Heart right ventricle (tissue), 16 donors: ENCODE data around the gene PCP2. TPM values are rescaled to one million over a fixed set of nuclear protein-coding genes. Genes with fewer than 3 reads are reported as not detected.

ENCODE experiments used
- ATAC-seq, 8 donors: fragments of 200-7000 bp; cut with Tn5 transposase; one replicate each; pipeline ENCODE4 v1.9.1; 2020; ENCODE audit warnings: mild to moderate bottlenecking in 8 of 8, moderate library complexity in 8 of 8, moderate number of reproducible peaks in 1 of 8
- DNase-seq, 2 donors: peaks; one replicate each; pipeline ENCODE4 v3.0.0-alpha.2; 2020
- H3K27ac ChIP-seq, 10 donors: fragments of 200-600 bp; sonication (generic) in 2 of 10; one replicate each; pipeline versions ENCODE4 v1.5.0 to v1.8.0; 2020 to 2022; ENCODE audit warnings: mild to moderate bottlenecking in 3 of 10
- H3K27me3 ChIP-seq, 7 donors: fragments of 200-600 bp; one replicate each; pipeline ENCODE4 v1.8.0; 2021 to 2022; ENCODE audit warnings: mild to moderate bottlenecking in 2 of 7
- H3K36me3 ChIP-seq, 9 donors: fragments of 200-600 bp; sonication (generic) in 1 of 9; one replicate each; pipeline versions ENCODE4 v1.5.0 to v1.8.0; 2020 to 2022; ENCODE audit warnings: mild to moderate bottlenecking in 2 of 9
- H3K4me1 ChIP-seq, 9 donors: fragments of 200-600 bp; sonication (generic) in 1 of 9; one replicate each; pipeline versions ENCODE4 v1.5.0 to v1.8.0; 2020 to 2022; ENCODE audit warnings: mild to moderate bottlenecking in 4 of 9
- H3K4me3 ChIP-seq, 10 donors: fragments of 200-600 bp; sonication (generic) in 2 of 10; one replicate each; pipeline versions ENCODE4 v1.5.0 to v1.8.0; 2020 to 2022; ENCODE audit warnings: mild to moderate bottlenecking in 7 of 10, moderate library complexity in 2 of 10
- H3K9me3 ChIP-seq, 11 donors: fragments of 200-600 bp in 10 of 11; sonication (generic) in 2 of 11; one replicate each; pipeline versions ENCODE4 v1.5.0 to v1.8.0; 2013 to 2022; ENCODE audit warnings: mild to moderate bottlenecking in 2 of 11, control low read depth in 1 of 11, moderate library complexity in 1 of 11
- WGBS, 2 donors: extraction: QIAGEN DNeasy Blood & Tissue Kit; methylation state at CpG; one replicate each; pipeline ENCODE4 v1.1.7; 2013; ENCODE audit warnings: inconsistent platforms in 1 of 2; 5-methylcytosine and 5-hydroxymethylcytosine counted together
- intact Hi-C, 10 donors: fragments of 100-400 bp; cut with DNase I; formaldehyde crosslinking; loops; one replicate each; pipeline versions ENCODE4 v1.11.1 to v1.14.2; 2022
- polyA plus RNA-seq, 2 donors: library from polyadenylated mRNA; stranded (reverse); fragments of 200-250 nt; gene quantifications; one replicate each; pipeline ENCODE4 v1.2.3, GENCODE V29; 2013
- total RNA-seq, 10 donors: library from RNA; stranded (reverse); fragmentation: NEBNext Ultra II Directional in 3 of 10; extraction: Animal tissue kit (Norgen Biotek cat#: 25700) in 3 of 10; gene quantifications; one replicate each; pipeline versions ENCODE4 v1.2.1 to v1.2.4, GENCODE V29; 2021 to 2023
- TF ChIP-seq, protein P1 (sequence below), 9 donors: fragments of 200-600 bp; sonication (generic) in 2 of 9; IDR thresholded peaks; one replicate each; pipeline versions ENCODE4 v1.5.0 to v1.8.0; 2021 to 2022; ENCODE audit warnings: antibody characterized with exemption in 9 of 9, mild to moderate bottlenecking in 5 of 9, moderate library complexity in 1 of 9
- donor health status: Arrhythmogenic right ventricular cardiomyopathy.
- donor health status: ischemic (EF 13 %, LVEDD 7.1; RV severe dilation, severe dysfunction).
- donor health status: healthy with polysubstance abuse.
- donor health status: DM: no; HTN: yes; CAD: no.
- donor health status: DM: no; HTN: no; CAD: no.
- donor health status: ischemic (EF 25% LVEDD 6.9; RV normal size, moderate dysfunction).
- donor health status: ischemic (EF 25% LVEDD 5.7; RV mildly dilated, moderate dysfunction).
- donor health status: healthy.
- donor health status: DM: yes; HTN: yes; CAD: no.
- donor health status: Ischemic cardiomyopathy.
- donor health status: ischemic (EF 35%, LVEDD 5.7; RV mildly dilated, moderate dysfunction).
- donor health status: nonischemic (EF 11% LVEDD 7.7; RV severe dilation, severe dysfunction).
- donor health status: DM: yes; HTN: yes; CAD: no.
- donor health status: PGD.
- donor health status: ischemic (EF 29% LVEDD 5.4; RV normal size, mild dysfunction).
- donor health status: nonischemic (EF 23%, LVEDD 6.1; RV moderate dilation, normal function).

PCP2 gene
- total and polyA plus RNA-seq, 12 donors, result 0.35 to 3.8 (median 1.6) TPM; not detected in 2

DNA sequence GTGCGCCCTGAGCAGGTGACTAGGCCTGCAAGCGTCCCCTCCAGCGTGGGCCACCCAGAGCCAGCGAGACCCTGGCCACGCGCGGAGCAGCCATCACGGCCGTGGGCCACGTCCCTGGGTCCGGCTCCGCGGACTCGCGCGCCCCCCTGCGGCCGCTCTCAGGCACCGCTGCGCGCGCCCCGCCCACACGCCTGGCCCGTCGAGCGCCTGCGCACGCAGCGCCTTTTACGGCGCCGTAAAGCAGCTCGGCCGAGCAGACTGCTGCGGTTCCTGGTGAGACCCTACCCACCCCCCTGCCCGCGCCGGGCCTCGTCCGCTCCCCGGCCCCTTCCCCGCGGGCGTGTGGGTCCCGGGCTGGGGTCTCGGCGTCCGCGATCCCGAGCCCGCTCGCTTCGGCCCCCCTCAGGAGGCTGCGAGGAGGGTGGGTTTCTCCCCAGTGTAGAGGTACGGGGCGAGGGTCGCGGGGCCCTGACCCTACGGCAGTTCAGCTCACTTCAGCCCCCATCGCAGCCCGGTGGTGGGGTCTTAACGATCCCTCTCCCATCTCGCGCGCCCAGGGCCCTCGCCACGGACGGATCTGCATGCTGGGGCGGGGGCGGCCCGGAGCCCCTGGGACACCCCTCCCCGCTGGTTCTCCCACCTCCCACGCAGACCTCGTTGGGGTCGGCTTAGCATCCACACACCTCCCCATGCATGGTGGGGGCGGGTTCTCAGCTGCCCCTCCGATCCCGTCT, 47.3 kb upstream of the PCP2 start, which contains the start of gene TRAPPC5:
TRAPPC5 (plus strand) TSS at position 228 of the 734 bp plus-strand sequence. CDS start 1,421 bp downstream, outside the sequence.
- Histone ChIP-seq H3K4me3 (peak within 1 kb of the TSS; percentile 94 to 100 (median 100)), H3K27ac (peak within 1 kb of the TSS; percentile 33 to 99 (median 90)), H3K4me1 (peaks cover 0 to 37% (median 13%) of the 10 kb centered on the region in 9 donors), H3K36me3 (peaks cover 0 to 35% (median 6%) of the 10 kb centered on the region in 9 donors), H3K9me3 (no peaks in the 10 kb centered on the region), H3K27me3 (peaks cover 0 to 27% (median 15%) of the 10 kb centered on the region in 7 donors)
- TF ChIP-seq, protein P1, sequence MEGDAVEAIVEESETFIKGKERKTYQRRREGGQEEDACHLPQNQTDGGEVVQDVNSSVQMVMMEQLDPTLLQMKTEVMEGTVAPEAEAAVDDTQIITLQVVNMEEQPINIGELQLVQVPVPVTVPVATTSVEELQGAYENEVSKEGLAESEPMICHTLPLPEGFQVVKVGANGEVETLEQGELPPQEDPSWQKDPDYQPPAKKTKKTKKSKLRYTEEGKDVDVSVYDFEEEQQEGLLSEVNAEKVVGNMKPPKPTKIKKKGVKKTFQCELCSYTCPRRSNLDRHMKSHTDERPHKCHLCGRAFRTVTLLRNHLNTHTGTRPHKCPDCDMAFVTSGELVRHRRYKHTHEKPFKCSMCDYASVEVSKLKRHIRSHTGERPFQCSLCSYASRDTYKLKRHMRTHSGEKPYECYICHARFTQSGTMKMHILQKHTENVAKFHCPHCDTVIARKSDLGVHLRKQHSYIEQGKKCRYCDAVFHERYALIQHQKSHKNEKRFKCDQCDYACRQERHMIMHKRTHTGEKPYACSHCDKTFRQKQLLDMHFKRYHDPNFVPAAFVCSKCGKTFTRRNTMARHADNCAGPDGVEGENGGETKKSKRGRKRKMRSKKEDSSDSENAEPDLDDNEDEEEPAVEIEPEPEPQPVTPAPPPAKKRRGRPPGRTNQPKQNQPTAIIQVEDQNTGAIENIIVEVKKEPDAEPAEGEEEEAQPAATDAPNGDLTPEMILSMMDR (IDR thresholded peaks at IDR 0.05), result peak; percentile 86 to 100 (median 98)
- peak; percentile 84 to 90 for DNase-seq
- ATAC-seq, result peak; percentile 87 to 93 (median 88)
- 0% methylated on average over 74 to 79 of the region's 79 CpGs for WGBS, 2 donors
- intact Hi-C loops, result loop anchor here in 7 of 10 donors (1.0 to 10.0 kb wide), 12 partner anchors 28 to 328 kb away; no protein-coding TSS in a partner anchor

DNA sequence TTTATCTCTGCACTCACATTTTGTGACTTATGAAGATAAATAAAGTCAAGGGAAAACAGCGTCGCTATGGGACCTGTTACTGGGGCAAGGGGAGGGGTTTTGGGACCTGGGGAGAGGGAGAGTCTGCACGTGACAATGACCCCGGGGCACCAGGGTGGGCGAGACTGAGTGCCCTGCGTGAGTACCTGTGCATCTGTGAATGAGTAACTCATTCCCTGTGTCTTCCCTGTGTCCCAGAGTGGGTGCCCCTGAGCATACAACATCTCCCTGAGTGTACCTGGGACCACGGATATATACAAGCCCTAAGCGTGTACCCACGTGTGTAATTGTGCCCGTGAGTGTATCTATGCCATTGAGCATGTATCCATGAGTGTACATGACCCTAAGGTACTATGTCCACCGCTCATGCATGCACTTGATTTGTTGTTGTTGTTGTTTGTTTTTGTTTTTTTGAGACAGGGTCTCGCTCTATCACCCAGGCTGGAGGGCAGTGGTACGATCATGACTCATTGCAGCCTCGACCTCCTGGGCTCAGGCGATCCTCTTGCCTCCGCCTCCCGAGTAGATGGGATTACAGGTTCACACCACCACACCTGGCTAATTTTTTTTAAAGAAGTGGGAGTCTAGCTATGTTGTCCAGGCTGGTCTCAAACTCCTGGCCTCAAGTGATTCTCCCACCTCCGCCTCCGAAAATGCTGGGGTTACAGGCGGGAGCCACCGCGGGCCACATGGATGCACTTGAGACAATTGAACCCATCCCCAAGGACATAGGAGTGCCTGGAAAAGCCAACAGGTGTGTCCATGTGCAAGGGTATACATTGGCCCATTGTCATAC, 46.5 kb upstream of the PCP2 start:
- TF ChIP-seq, protein P1 (IDR thresholded peaks at IDR 0.05), result no peak
- peaks cover 0 to 31% (median 6%) of the 10 kb centered on the region in 9 donors for H3K36me3 ChIP-seq
- intact Hi-C loops, result loop anchor here (1.0 to 10.0 kb wide), 14 partner anchors 27 to 575 kb away; no protein-coding TSS in a partner anchor
- ATAC-seq (peak in 1 of 8 donors; percentile 6), DNase-seq (no peak)
- H3K4me3 ChIP-seq, result peak overlapping the region in 9 of 10 donors; percentile 94 to 100 (median 100)
- H3K27me3 ChIP-seq, result peaks cover 0 to 32% (median 15%) of the 10 kb centered on the region in 7 donors
- H3K27ac ChIP-seq, result peak overlapping the region in 1 of 10 donors; percentile 99
- peaks cover 0 to 39% (median 13%) of the 10 kb centered on the region in 9 donors for H3K4me1 ChIP-seq
- no peaks in the 10 kb centered on the region for H3K9me3 ChIP-seq
- WGBS, 2 donors, result 48 to 54% methylated on average over 22 of the region's 22 CpGs

DNA sequence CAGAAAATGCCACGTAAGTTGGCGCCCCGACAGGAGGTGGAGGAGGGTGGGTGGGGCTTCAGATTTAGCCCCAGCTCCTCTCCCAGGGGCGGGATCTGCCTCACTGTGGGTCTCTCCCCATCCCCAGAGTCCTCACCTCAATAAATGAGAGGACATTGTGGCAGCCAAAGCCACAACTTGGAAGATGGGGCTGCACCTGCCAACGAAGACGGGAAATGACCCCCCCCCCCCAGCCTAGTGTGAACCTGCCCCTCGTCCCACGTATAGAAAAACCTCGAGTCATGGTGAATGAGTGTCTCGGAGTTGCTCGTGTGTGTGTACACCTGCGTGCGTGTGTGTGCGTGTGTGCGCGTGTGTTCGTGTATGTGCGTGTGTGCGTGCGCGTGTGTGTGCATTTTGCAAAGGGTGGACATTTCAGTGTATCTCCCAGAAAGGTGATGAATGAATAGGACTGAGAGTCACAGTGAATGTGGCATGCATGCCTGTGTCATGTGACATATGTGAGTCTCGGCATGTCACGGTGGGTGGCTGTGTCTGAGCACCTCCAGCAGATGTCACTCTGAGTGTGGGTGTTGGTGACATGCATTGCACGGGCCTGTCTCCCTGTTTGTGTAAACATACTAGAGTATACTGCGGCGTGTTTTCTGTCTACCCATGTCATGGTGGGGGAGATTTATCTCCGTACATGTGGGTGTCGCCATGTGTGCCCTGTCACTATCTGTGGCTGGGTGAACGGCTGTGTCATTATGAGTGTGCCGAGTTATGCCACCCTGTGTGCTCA, 45.6 kb upstream of the PCP2 start:
- Histone ChIP-seq H3K36me3 (peaks cover 0 to 22% (median 6%) of the 10 kb centered on the region in 9 donors), H3K9me3 (peaks cover 0 to 2% (median 0%) of the 10 kb centered on the region in 11 donors), H3K4me1 (peaks cover 0 to 47% (median 13%) of the 10 kb centered on the region in 9 donors), H3K27ac (peak overlapping the region in 1 of 10 donors; percentile 99), H3K4me3 (peak overlapping the region in 1 of 10 donors; percentile 100), H3K27me3 (peaks cover 0 to 36% (median 15%) of the 10 kb centered on the region in 7 donors)
- intact Hi-C loops, result loop anchor here in 4 of 10 donors (5.0 to 10.0 kb wide), 4 partner anchors 112 to 574 kb away; no protein-coding TSS in a partner anchor
- ATAC-seq (no peak), DNase-seq (no peak)
- 55 to 56% methylated on average over 30 of the region's 30 CpGs for WGBS, 2 donors
- TF ChIP-seq, protein P1 (IDR thresholded peaks at IDR 0.05), result peak in 1 of 9 donors; percentile 25
